ENCODE data around the gene OCA2. TPM values are rescaled to one million over a fixed set of nuclear protein-coding genes. Genes with fewer than 3 reads are reported as not detected.

OCA2 gene
- total and polyA plus RNA-seq, 2 of the 13 experiments (the other 11 are each of a cell fraction or from before 2014, with no cell fraction given): 0.02 to 0.05 TPM

DNA sequence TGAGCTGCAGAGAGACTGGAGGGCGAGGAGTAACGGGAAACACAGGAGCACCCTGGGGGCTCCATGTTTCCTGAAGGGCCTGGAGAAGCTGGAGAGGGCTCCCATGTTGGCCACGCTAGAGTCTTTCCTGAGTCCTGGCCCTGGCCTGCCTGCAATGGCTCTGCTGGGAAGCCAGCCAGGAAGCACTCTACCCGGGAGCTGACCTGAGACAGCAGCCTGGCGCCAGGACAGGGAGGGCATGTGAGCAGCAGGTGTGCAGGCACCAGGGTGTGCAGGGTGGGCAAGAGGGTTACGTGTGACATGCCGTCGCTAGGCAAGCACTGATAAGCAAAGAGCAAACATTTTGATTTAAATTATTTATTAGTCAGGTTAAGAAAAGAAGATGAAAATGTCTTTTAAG is 301.4 kb downstream of the OCA2 start:
- H2AFZ ChIP-seq (ENCODE audit: low read length): no peak overlapping the region
- no peak overlapping the region for H3K27ac ChIP-seq (ENCODE audit: extremely low read length, insufficient read depth, low read length)
- no peak overlapping the region for H3K9ac ChIP-seq (ENCODE audit: insufficient read depth, low read depth, low read length)
- no peaks in the 10 kb centered on the region for H3K4me1 ChIP-seq (ENCODE audit: insufficient read depth, low read length)
- TF ChIP-seq ZNF879 (CRISPR knock-in tag; IDR thresholded peaks at IDR 0.05) (no peak), KDM5A (IDR thresholded peaks at IDR 0.05; ENCODE audit: borderline replicate concordance, low read length) (no peak), ZNF446 (CRISPR knock-in tag; IDR thresholded peaks at IDR 0.05) (no peak), TRIM22 (IDR thresholded peaks at IDR 0.05) (no peak), SOX5 (CRISPR knock-in tag; IDR thresholded peaks at IDR 0.05; ENCODE audit: borderline replicate concordance) (no peak), CREBL2 (CRISPR knock-in tag; IDR thresholded peaks at IDR 0.05; ENCODE audit: borderline replicate concordance) (no peak), ZNF230 (CRISPR knock-in tag; IDR thresholded peaks at IDR 0.05) (no peak), ZNF12 (CRISPR knock-in tag; IDR thresholded peaks at IDR 0.05) (no peak), ZNF552 (CRISPR knock-in tag; IDR thresholded peaks at IDR 0.05; ENCODE audit: borderline replicate concordance) (no peak), ZKSCAN5 (CRISPR knock-in tag; IDR thresholded peaks at IDR 0.05) (no peak), ZSCAN21 (CRISPR knock-in tag; IDR thresholded peaks at IDR 0.05; ENCODE audit: borderline replicate concordance) (no peak), AHR (CRISPR knock-in tag; IDR thresholded peaks at IDR 0.05) (no peak), ZNF354B (CRISPR knock-in tag; IDR thresholded peaks at IDR 0.05) (no peak), FOSL1 (CRISPR knock-in tag; IDR thresholded peaks at IDR 0.05; ENCODE audit: borderline replicate concordance) (no peak), CC2D1A (CRISPR knock-in tag; IDR thresholded peaks at IDR 0.05) (no peak), NR2F6 (IDR thresholded peaks at IDR 0.05) (no peak), NR2F6 (CRISPR knock-in tag; IDR thresholded peaks at IDR 0.05) (no peak), HDAC1 (CRISPR knock-in tag; IDR thresholded peaks at IDR 0.05) (no peak)
- no peaks in the 10 kb centered on the region for H4K20me1 ChIP-seq (ENCODE audit: insufficient read depth, low read length)
- intact Hi-C loops (cut with micrococcal nuclease; ENCODE audit: unreplicated experiment) (no loop called here), in situ Hi-C loops (cut with HindIII; ENCODE audit: extremely low pct_ligation_motif_present, low pct_unique_long_range_greater_than_20kb) (no loop called here)
- no TSS peak for BruUV-seq (replicated peaks)
- 10% methylated on average over 7 of the region's 8 CpGs for WGBS (ENCODE audit: low lambda C conversion rate)
- ChIA-PET CTCF (ENCODE audit: low intra/inter-chr PET ratio, low total read pairs) (no interaction called here), POLR2A (no interaction called here)
- no peaks in the 10 kb centered on the region for H3K9me3 ChIP-seq (ENCODE audit: low read length)
- ATAC-seq (no peak), DNase-seq (ENCODE audit: low spot score) (no peak), FAIRE-seq (no peak)
- no peak overlapping the region for H3K4me2 ChIP-seq (ENCODE audit: low read depth, low read length)
- no peak overlapping the region for H3K4me3 ChIP-seq (replicated peaks in 1 of 3; ENCODE audit: insufficient read depth in 1 of 3, low read depth in 2 of 3, low read length in 3 of 3)
- no peaks in the 10 kb centered on the region for H3K79me2 ChIP-seq (ENCODE audit: insufficient read depth, low read length)
- no peaks in the 10 kb centered on the region for H3K36me3 ChIP-seq (replicated peaks in 1 of 2; ENCODE audit: control insufficient read depth in 1 of 2, insufficient read depth in 2 of 2, low read length in 2 of 2)
- H3K27me3 ChIP-seq (ENCODE audit: control insufficient read depth in 1 of 2, insufficient read depth in 2 of 2, low read length in 2 of 2): peaks cover 0 to 12% of the 10 kb centered on the region in 2 experiments; a peak in 1 of 5 replicates

Measured in HepG2 (cell line).